Fibroblast of peridontal ligament (primary cell): ENCODE data around the gene NPEPL1.
"Not testable (repeated sequence)": the region's sequence is repeated elsewhere in the genome, so short reads cannot be mapped to it uniquely, and the experiment has no call there.

ENCODE experiments used
- DNase-seq: peaks from one replicate; pipeline ENCODE4 v3.0.0-alpha.2; 2010; ENCODE audit errors: extremely low read depth

NPEPL1 gene

GRCh38 chr20:58712806-58713731 lies 20.5 kb downstream of the NPEPL1 start:
- no peak for DNase-seq

GRCh38 chr20:58713801-58714339 lies 21.3 kb downstream of the NPEPL1 start:
- no peak for DNase-seq

GRCh38 chr20:58714340-58714922 lies 21.8 kb downstream of the NPEPL1 start:
- no peak for DNase-seq

GRCh38 chr20:58714923-58715351 lies 22.3 kb downstream of the NPEPL1 start:
- no peak for DNase-seq

- DNase-seq: no peak
Measured at GRCh38 chr20:58715391-58715800, 22.8 kb downstream of the NPEPL1 start.

- DNase-seq: no peak
Measured at GRCh38 chr20:58715801-58716475, 23.3 kb downstream of the NPEPL1 start.

GRCh38 chr20:58716476-58717277 lies 24.1 kb downstream of the NPEPL1 start:
- DNase-seq: no peak

- DNase-seq: no peak
Measured at GRCh38 chr20:58717278-58718091, 24.9 kb downstream of the NPEPL1 start.

- DNase-seq: no peak
Measured at GRCh38 chr20:58718121-58718563, 25.5 kb downstream of the NPEPL1 start.

GRCh38 chr20:58718729-58719128 lies 26.1 kb downstream of the NPEPL1 start:
- no peak for DNase-seq

- DNase-seq: no peak
Measured at GRCh38 chr20:58719258-58719657, 26.7 kb downstream of the NPEPL1 start.

GRCh38 chr20:58719971-58720371 lies 27.4 kb downstream of the NPEPL1 start:
- DNase-seq: no peak

GRCh38 chr20:58720890-58721289 lies 28.3 kb downstream of the NPEPL1 start:
- no peak for DNase-seq

- DNase-seq: no peak
Measured at GRCh38 chr20:58721951-58722778, 29.6 kb downstream of the NPEPL1 start.

- no peak for DNase-seq
Measured at GRCh38 chr20:58722877-58723627, 30.5 kb downstream of the NPEPL1 start.

- DNase-seq: no peak
Measured at GRCh38 chr20:58723628-58723984, 31.0 kb downstream of the NPEPL1 start.

GRCh38 chr20:58726156-58726555 lies 33.6 kb downstream of the NPEPL1 start:
- DNase-seq: not testable (repeated sequence)

- no peak for DNase-seq
Measured at GRCh38 chr20:58731192-58731591, 38.6 kb downstream of the NPEPL1 start.

- no peak for DNase-seq
Measured at GRCh38 chr20:58737198-58737597, 44.6 kb downstream of the NPEPL1 start.
